Caki2 (cell line): ENCODE data around the gene KRT33B. TPM values are rescaled to one million over a fixed set of nuclear protein-coding genes. Genes with fewer than 3 reads are reported as not detected.

Experiments used
- total RNA-seq: library from RNA; depleted of rRNA; stranded (reverse); fragments of >200 nt; shearing (Covaris generic); gene quantifications from 2 replicates; pipeline ENCODE4 v1.2.3, GENCODE V29; 2014; ENCODE audit warnings: low replicate concordance; rRNA removed

The KRT33B gene
- total RNA-seq, 1 experiment from 2014 or later, result not detected

Other genes starting within 250 kb of the KRT33B start
- gene KRTAP4-12, start 245.6 kb downstream of the KRT33B start, total RNA-seq, result not detected in 2 replicates
- not detected in 2 replicates for gene KRTAP4-6, start 229.3 kb downstream of the KRT33B start, total RNA-seq
- gene KRTAP4-5, start 220.0 kb downstream of the KRT33B start, total RNA-seq, result not detected in 2 replicates
- gene KRTAP4-4, start 209.1 kb downstream of the KRT33B start, total RNA-seq, result not detected in 2 replicates
- not detected in 2 replicates for gene KRTAP4-3, start 201.6 kb downstream of the KRT33B start, total RNA-seq
- not detected in 2 replicates for gene KRTAP4-2, start 191.6 kb downstream of the KRT33B start, total RNA-seq
- not detected in 2 replicates for gene KRTAP4-1, start 184.9 kb downstream of the KRT33B start, total RNA-seq
- gene KRTAP9-1, start 179.9 kb downstream of the KRT33B start, total RNA-seq, result not detected in 2 replicates
- not detected in 2 replicates for gene KRTAP9-2, start 143.2 kb downstream of the KRT33B start, total RNA-seq
- gene KRTAP9-3, start 137.4 kb downstream of the KRT33B start, total RNA-seq, result not detected in 2 replicates
- not detected in 2 replicates for gene KRTAP9-8, start 131.8 kb downstream of the KRT33B start, total RNA-seq
- not detected in 2 replicates for gene KRTAP9-4, start 120.1 kb downstream of the KRT33B start, total RNA-seq
- not detected in 2 replicates for gene KRTAP9-9, start 114.4 kb downstream of the KRT33B start, total RNA-seq
- gene KRTAP9-6, start 104.4 kb downstream of the KRT33B start, total RNA-seq, result not detected in 2 replicates
- gene KRTAP9-7, start 94.1 kb downstream of the KRT33B start, total RNA-seq, result not detected in 2 replicates
- not detected in 2 replicates for gene KRTAP29-1, start 67.0 kb downstream of the KRT33B start, total RNA-seq
- not detected in 2 replicates for gene KRTAP16-1, start 60.5 kb downstream of the KRT33B start, total RNA-seq
- gene KRTAP17-1, start 54.1 kb downstream of the KRT33B start, total RNA-seq, result not detected in 2 replicates
- not detected in 2 replicates for gene KRT33A, start 19.0 kb downstream of the KRT33B start, total RNA-seq
- gene KRT34, start 12.5 kb upstream of the KRT33B start, total RNA-seq, result 0.20 TPM in 1 of 2 replicates, not detected in the other
- gene KRT31, start 27.8 kb upstream of the KRT33B start, total RNA-seq, result not detected in 2 replicates
- gene KRT37, start 54.8 kb upstream of the KRT33B start, total RNA-seq, result not detected in 2 replicates
- not detected in 2 replicates for gene KRT38, start 71.2 kb upstream of the KRT33B start, total RNA-seq
- not detected in 2 replicates for gene KRT32, start 97.6 kb upstream of the KRT33B start, total RNA-seq
- gene KRT35, start 111.3 kb upstream of the KRT33B start, total RNA-seq, result not detected in 2 replicates
- not detected in 2 replicates for gene KRT36, start 120.1 kb upstream of the KRT33B start, total RNA-seq
- 0.78 TPM in 1 of 2 replicates, not detected in the other for gene KRT13, start 135.8 kb upstream of the KRT33B start, total RNA-seq
- gene KRT15, start 149.1 kb upstream of the KRT33B start, total RNA-seq, result 3.6 and 14.2 TPM in 2 replicates
- gene KRT19, start 158.5 kb upstream of the KRT33B start, total RNA-seq, result 682 and 694 TPM in 2 replicates
- not detected in 2 replicates for gene KRT9, start 202.2 kb upstream of the KRT33B start, total RNA-seq
- gene KRT14, start 217.1 kb upstream of the KRT33B start, total RNA-seq, result not detected in 2 replicates
- 1.4 TPM in 1 of 2 replicates, not detected in the other for gene KRT16, start 243.0 kb upstream of the KRT33B start, total RNA-seq